Gastrocnemius medialis (tissue), 4 donors: ENCODE measurements around the gene PARP11.

ENCODE experiments used
- POLR2A ChIP-seq, 2 donors: fragments of 450-650 bp; IDR thresholded peaks; one replicate each; pipeline ENCODE4 v1.6.1; 2017; ENCODE audit warnings: antibody characterized with exemption in 2 of 2, mild to moderate bottlenecking in 2 of 2, moderate library complexity in 2 of 2
- TF ChIP-seq, protein P1 (sequence below), 5 experiments: fragments of 450-650 bp in 3 of 5; fragments of 200-600 bp in 2 of 5; sonication (generic) in 2 of 5; IDR thresholded peaks in 4 of 5; conservative IDR thresholded peaks in 1 of 5; 1 replicate in 4 of 5; 2 replicates in 1 of 5; pipeline ENCODE4 v1.5.1; 2016 to 2019; ENCODE audit warnings: antibody characterized with exemption in 5 of 5, mild to moderate bottlenecking in 3 of 5, moderate library complexity in 3 of 5

DNA sequence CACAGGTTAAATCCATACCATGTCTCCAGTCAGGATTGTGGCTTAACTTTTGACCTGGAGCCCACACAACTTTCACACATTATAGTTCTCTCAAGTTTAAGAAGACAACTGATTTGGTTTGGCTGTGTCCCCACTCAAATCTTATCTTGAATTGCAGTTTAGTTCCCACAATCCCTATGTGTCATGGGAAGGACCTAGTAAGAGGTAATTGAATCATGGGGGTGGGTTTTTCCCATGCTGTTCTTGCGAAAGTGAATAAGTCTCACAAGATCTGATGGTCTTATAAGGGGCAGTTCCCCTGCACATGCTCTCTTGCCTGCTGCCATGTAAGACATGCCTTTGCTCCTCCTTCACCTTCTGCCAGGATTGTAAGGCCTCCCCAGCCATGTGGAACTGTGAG lies 38.2 kb upstream of the PARP11 start:
- TF ChIP-seq, protein P1, sequence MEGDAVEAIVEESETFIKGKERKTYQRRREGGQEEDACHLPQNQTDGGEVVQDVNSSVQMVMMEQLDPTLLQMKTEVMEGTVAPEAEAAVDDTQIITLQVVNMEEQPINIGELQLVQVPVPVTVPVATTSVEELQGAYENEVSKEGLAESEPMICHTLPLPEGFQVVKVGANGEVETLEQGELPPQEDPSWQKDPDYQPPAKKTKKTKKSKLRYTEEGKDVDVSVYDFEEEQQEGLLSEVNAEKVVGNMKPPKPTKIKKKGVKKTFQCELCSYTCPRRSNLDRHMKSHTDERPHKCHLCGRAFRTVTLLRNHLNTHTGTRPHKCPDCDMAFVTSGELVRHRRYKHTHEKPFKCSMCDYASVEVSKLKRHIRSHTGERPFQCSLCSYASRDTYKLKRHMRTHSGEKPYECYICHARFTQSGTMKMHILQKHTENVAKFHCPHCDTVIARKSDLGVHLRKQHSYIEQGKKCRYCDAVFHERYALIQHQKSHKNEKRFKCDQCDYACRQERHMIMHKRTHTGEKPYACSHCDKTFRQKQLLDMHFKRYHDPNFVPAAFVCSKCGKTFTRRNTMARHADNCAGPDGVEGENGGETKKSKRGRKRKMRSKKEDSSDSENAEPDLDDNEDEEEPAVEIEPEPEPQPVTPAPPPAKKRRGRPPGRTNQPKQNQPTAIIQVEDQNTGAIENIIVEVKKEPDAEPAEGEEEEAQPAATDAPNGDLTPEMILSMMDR (IDR thresholded peaks at IDR 0.05 in 4 of 5, conservative IDR thresholded peaks at IDR 0.05 in 1 of 5): no peak
- TF ChIP-seq POLR2A (IDR thresholded peaks at IDR 0.05): no peak
